Hypothalamus (tissue), 51 donors: ENCODE data around the gene SCUBE2.
A peak's percentile ranks its signal among the peaks of the same experiment; 100 is the strongest.

Experiments used
- DNase-seq, 51 donors: peaks; one replicate each; lab custom pipeline; 2025; lab: John Stamatoyannopoulos, UW

SCUBE2 gene

DNA sequence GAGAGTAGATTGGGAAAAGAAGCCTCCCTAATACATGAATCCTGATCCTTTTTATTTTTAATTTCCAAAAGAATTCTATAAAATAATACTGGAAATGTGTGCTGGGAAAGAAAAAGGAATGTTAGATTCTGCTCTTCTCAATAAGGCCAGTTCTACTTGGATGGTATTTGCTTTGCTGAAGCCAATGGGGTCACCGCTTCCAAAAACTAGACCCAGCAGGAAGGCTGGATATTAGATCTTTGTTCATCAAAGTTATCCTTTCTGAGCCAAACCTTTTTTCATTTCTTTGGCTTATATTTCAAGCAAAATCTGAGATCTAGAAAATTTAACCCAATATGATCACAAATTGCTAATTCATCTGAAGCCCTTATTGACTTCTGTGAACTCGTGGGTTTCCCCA, 41.4 kb downstream of the SCUBE2 start:
- DNase-seq, result no peak

DNA sequence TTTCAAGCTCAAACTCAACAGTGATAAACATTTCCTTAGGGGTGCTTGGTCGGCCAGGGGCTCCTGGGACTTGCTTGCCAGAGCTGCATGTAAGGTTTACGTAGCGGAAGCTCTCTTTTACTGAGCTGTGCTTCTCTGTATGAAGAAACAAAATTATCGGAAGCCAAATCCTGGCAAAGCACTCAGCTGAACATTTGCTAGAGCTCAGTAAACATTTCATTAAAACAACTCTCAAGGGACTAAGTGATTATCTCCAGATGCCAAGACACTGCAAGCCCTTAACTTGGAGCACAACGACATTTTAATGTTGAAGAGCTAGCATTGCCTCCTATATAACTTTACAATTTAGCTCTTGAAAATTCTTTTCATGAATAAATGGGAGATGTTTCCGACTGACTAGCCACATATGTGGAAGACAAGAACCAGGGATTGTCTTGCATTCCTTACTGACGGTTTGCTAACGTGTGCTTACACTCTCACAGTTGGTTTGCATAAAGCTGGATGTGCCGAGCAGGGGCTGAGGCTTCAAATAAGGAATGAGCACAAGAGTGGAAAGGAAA, 43.4 kb downstream of the SCUBE2 start:
- DNase-seq, result no peak

DNA sequence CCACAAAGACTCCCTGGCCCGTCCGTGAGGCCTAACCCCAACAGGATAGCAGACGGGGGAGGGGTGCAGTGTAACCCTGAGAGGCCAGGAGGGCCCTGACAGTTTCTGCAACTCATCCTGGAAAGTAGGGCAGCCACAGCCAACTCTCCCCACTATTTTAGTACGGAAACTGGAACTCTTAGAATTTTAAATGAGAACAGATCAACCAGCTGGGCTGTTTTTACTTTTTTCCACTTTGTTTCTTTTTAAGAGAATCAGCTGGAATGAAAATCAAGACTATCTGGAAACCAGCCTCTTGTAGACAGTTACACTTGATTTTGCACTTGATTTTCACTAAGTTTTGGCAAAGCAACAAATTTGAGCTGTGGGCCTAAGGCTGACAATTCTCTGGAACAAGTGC, 44.9 kb downstream of the SCUBE2 start:
- DNase-seq, result no peak

DNA sequence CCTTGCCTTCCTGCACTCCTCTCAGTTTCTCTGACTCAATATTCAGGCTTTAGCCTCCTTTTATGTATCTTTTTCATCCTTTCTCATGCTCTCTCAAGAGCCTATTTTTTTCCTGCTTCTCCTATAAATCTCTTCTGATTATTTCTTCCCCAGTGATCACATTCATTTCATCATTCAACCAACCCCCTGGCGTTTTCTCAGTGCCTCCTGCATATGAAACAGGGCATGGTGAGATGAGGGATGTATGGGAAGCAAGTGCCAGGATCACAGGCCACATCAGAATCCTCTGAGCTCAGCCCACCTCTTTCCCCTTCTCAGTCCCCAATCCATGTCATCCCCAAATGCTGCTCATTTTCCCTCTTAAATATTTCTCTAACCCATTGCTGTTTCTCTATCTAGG, 48.9 kb downstream of the SCUBE2 start:
- DNase-seq, result no peak

DNA sequence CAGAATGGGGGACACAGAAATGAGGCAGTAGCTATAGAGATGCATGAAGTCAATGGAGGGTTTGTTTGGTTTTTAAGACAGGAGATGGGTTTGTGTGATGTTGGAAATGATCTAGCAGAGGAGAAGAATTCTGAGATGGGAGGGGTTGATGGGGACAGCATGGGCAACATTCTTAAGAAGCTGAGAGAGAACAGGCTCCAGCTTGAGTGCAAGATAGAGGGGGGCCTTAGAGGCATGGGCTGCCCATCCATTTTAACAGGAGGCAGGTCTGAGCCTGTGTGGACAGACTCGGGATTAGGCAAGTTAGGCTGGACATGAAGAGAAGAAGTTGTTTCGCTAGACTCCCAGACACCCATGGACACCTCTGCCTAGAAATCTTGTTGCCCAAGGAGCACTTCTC, 49.7 kb downstream of the SCUBE2 start:
- no peak for DNase-seq

DNA sequence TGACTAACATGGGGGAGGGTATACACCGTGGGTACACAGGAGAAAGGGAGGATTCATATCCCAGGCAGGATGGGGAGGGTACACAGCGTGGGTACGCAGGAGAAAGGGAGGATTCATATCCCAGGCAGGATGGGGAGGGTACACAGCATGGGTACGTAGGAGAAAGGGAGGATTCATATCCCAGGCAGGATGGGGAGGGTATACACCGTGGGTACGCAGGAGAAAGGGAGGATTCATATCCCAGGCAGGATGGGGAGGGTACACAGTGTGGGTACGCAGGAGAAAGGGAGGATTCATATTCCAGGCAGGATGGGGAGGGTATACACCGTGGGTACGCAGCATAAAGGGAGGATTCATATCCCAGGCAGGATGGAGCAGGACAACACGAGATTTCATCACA, 51.0 kb downstream of the SCUBE2 start:
- no peak for DNase-seq

DNA sequence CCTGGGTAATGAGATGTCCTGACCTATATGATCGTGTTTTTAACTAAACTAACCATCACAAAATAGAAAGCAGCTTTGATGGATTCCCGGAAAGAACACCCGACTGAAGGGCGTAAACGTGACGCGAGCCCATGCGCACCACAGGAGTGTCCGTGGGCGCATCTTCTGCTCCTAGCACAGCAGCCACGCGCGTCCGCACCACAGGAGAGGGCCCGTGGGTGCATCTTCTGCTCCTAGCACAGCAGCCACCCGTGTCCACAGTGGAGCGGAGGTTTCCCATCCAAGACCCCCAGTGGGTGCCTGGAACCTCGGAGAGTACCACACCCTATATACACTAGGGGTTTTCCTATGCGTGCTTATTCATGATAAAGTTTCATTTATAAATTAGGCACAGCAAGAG, 51.5 kb downstream of the SCUBE2 start:
- DNase-seq, result no peak

DNA sequence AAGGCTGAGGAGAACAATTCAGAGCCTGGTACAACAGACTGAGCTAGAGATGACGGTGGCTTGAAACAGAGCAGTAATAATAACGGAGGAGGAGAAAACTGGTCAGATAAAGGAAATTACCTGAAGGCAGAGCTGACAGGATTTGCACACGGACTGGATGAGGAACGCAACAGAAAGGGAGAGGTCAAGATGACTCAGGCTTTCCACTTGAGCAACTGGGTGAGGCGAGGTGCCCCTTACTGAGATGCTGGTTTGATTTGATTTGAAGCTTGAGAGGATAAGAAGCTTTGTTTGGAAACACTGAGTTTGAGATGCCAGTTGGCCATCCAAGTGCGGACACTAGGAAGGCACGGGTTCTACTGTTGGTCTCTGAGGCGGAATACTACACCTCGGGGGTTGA, 52.2 kb downstream of the SCUBE2 start:
- no peak for DNase-seq

DNA sequence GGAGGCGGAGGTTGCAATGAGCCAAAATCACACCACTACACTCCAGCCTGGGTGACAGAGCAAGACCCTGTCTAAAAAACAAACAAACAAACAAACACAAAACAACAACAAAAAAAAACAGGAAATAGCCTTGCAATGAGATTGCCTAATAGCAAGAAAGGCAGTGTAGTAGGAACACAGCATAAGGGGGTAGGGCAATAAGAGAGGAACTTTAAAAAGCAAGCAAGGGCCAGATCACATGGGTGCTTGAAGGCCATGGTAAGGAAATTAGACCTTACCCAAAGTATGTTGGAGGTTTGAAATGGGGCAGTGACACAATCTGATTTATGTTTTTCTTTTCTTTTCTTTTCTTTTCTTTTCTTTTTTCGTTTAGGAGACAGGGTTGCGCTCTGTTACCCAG, 52.9 kb downstream of the SCUBE2 start:
- no peak for DNase-seq

DNA sequence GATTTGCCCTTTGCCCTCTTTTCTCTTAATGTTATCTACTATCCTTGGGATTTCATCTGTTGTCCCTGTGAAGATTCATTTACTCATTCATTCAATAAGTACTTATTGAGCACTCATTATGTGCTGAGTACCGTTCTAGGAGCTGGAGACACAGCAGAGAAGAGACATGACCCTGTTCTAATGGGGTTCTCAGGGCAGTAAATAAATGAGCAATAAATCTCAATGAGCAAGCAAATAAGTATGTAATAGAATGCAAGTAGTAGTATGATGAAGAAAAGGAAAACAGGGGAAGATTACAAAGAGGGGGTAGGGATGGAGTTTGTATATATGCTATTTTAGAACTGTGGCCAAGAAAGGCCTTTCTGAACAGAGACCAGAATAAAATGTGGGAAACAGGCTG, 53.4 kb downstream of the SCUBE2 start:
- no peak for DNase-seq

DNA sequence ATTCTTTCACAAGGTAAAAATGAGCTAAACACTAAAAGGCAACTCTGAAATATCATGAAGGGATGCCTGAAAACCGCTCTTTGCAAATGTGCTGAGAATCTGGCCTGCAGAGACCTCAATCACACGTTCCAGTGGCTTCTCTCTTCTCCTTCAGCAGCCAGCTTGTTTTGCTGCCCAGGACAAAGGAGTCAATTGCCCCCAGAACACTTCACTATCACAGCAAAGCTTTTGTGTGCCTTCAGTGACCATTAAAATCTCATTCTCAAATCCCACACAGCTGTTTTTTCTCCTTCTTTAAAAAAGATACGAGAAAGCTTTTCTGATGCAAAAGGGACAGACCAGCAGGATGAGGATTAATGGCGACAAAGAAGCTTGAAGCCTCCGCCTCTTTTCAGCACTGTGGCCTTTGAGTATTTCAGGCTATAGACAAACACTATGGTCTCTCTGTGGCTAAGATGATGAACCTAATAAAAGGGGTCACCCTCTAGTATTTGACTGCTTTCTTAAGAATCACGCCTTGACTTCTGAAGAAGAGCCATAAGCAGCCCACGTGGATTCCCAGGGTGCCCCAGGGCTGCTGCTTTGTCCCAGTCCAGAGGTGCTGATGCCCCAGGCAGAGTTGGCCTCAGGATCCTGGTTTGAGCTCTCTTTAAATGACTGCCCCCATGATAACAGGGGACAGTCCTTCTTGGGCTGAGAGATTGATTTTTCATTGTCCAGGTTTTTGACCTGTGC, 54.2 kb downstream of the SCUBE2 start:
- DNase-seq, result no peak

DNA sequence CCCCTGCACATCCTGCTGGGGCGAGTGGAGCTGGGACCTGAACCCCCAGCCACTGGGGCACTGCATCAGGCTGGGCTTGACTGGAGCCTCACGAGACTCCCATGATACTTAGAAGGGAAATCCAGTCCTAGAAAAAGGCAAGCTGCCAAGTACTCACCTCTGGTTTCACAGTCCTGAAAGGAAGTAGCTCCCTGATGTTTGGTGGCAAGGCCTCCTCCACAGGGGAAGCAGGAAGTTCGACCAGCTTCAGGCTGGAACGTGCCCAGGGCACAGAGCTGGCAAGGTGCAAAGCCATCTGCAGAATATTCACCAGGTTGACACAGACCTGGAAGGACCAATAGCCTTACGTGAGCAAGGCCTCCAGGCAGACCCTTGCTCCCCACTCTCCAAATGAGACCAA, 60.8 kb downstream of the SCUBE2 start:
- no peak for DNase-seq

DNA sequence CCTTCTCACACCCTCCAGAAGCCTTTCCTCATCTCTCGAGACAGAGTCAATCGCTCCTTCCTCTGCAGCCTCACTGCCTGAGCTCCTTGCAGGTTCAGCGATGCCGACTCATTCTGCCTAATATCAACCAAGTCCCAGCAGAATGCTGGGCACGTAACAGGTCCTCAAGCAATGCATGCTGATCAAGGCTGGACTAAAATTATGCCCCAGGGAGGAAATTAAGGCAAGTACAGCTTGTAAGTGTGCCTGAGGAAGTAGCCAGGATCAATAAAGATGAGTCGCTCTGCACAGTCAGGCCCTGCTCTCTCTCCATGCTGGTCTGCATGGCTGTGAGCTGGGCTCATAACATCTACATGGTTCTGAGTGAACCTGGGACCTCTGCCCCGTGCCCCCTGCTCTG, 62.0 kb downstream of the SCUBE2 start:
- DNase-seq, result no peak

DNA sequence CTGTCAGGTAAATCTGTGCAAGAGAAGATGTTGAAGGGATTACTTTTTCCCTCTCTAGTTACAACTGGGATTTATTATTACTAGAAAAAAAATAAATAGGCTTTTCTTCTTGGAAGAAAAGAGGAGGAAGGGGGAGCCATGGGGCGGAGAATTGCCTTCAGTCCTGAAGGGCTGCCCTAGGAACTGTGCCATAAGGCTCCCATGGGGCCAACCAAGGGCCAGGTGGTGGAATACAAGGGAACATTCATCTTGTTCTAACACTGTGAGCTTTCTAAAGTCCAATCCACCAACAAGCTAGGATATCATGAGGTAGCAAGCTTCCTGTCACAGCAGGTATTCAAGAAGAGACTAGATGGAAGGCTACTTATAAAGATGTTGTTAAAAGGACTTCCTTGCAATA, 62.8 kb downstream of the SCUBE2 start:
- DNase-seq, result no peak

DNA sequence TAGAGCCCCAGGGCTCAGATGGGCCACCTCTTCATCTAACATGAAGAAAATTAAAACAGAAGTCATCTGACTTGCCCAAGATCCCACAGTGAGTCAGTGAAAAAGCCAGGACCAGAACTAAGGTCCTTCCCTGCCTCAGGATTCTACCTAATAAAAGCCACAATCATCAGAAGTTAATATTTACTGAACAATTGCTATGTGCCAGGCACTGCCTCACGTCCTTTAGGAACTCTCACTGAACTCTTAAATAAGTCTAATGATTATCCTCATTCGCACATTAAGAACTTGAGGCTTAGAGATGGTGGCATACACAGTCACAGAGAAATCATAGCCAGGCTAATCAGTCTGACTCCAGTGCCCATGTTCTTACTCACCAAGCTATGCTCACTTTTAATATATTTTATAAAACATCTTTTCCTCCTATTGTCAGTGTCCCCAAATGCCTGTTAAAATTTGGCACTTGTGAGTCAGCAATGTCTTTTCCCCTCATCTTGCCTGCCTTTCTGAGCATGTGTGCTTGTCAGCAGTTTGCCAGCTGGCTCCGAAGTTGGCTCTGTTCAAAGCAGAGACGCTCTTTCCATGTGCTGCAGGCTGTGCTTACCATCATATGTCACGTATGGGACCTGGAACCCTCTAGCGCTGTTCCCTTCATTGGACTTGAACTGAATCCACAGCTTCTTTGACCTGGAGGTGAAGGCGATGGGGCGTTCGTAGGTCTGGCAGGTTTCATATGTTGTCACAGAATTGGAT, 66.1 kb downstream of the SCUBE2 start:
- DNase-seq, result peak in 1 of 51 donors; percentile 13

DNA sequence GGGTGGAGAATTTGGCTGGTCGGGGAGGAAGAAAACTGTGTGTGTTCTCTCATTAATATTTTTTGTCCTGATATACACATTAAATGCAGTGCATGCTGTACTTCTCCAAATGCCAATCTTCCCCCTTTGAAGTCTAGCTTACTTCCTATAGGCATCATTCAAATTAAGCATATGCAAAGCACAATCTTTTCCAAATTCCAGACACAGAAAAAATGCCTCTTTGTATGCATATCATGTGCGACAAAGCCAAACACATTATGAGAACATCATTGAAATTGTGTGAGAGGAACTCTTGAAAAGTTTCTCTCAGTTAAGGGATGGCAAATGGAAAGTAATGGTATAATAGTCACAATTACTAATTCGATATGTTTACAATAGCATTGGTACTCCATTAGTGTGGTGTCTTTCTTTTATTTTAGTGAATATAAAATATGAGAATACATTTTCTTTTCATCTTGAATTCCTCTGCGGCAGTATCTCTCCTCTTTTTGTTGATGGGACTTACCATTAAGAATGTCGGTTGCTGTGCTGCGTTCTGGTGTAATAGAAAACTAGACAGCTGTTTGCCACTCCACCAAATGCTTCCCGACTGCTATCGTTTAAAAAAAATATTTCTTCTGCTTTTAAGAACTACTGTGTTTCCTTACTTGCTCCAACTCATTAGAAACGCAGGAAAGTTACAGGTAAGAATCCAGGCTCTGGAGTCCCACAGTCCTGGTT, 68.3 kb downstream of the SCUBE2 start:
- DNase-seq, result no peak

DNA sequence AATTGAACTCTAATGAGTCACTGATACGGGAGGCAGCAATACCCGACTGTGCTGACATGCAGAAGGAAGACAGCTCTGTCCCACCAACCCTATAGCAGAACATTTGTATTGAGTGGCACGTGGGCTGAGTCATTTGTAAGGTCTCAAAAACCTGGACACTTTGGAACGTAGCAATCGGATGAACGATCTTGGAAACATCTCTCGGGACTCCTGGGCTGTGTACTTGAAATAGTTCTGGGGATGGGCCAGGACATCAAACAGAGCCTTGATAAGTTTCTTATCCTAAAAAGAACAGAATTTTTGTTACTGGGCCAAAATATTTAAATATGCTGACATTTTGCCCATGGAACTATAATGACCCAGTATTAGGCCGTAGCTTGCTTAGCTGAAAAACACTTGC, 70.5 kb downstream of the SCUBE2 start:
- DNase-seq, result no peak

DNA sequence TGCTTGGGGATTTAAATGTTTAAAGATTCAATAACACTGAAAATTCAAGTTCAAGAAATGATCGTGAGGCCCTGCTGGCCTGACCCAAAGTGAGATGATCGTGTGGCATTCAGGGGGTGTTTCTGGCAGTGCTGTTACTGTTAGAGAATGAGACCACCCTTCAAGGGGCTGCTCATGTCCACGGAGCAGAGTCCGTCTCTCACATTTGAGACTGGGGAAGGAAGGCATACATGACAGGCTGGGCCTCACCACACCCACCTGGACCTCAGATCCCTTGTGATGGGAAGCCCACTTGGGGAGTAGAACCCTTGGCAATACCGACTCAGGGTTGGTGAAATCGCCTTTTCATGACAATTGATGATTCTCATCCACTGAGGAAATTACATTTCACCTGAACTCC, 71.5 kb downstream of the SCUBE2 start:
- DNase-seq, result no peak

DNA sequence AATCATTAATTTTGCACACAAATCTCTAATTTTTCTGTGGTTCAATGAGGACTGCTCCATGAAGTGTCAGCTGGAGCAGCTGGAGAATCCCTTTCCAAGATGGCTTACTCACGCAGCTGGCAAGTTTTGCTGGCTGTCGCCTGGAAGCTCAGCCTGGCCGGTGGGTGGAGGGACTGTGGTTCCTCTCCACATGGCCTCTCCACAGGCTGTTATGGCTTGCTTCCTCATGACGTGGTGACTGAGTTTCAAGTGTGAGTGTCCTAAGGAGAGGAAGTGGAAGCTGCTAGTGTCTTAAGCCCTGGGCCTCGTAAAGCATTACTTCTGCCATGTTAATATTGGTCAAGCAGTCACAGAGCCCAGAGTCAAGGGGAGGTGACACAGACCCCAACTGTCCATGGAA, 73.6 kb downstream of the SCUBE2 start:
- peak in 10 of 51 donors; percentile 5 to 38 (median 21) for DNase-seq

DNA sequence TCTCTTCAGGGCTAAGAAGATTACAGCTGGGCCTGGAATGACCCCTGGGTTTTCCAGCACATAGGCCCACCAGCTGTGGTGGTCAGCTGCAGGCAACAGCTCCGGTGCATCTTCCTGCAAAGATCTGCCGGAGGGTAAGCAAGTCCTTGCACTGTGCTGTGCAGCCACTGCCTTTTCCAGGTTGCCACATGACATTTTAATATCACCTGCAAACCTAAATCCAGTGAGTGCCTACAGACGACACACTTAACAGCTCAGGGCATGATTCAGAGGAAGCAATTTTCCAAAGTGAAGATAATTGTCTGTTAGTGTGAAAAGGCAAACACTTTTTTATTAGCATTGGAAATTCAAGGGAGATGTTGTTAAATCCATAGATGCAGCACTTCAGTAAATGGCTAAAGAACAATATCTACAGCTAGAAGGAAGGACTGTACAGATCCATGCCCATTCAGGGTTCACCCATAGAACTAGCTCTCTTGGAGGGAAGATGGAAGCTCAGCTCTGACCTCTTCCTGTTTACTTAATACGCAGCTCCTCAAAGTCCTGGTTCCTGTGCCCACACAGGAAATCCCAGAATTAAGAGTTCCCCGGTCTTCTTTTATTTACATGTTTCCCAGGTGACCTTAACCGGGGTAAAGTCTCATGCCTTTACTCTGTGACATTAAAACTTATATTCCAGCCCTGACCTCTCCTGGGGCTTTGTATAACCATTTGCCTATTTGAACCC, 74.3 kb downstream of the SCUBE2 start:
- no peak for DNase-seq

DNA sequence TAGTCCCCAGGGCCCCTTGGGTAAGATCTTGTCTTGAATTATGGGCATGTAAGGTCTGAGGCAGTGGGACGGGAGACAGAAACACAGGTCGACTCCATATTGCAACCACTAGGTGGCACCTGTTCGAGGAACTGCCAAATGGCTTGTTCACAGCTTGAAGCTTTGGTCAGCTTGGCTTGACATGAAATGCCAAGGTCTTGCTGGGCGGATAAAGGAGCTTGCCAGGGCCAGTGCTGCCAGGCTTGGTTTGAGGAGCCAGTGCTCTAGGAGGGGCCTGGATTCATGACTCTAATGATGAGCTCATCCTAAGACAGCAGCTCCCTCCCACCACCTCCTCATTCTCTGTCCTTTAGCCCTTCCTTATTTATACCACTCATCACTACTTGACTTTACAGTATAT, 75.7 kb downstream of the SCUBE2 start:
- DNase-seq, result peak in 37 of 51 donors; percentile 9 to 69 (median 45)
